ENCODE results near the gene PAQR9.

GRCh38 chr3:142931222-142931621 is 32.3 kb downstream of the PAQR9 start:
- TF ChIP-seq YY1 (IDR thresholded peaks at IDR 0.05; ENCODE audit: extremely low read depth, insufficient replicate concordance, low read depth, low read length) (no peak), CTCF (IDR thresholded peaks at IDR 0.05 in 2 of 3, conservative IDR thresholded peaks at IDR 0.05 in 1 of 3; ENCODE audit: borderline replicate concordance in 1 of 3, insufficient read depth in 1 of 3, low read depth in 2 of 3, low read length in 2 of 3) (no peak), RAD21 (IDR thresholded peaks at IDR 0.05; ENCODE audit: low read depth) (no peak), POLR2AphosphoS5 (IDR thresholded peaks at IDR 0.05; ENCODE audit: low read depth, low read length) (no peak), POLR2A (IDR thresholded peaks at IDR 0.05; ENCODE audit: borderline replicate concordance, extremely low read depth, insufficient read depth, insufficient read length) (no peak), CEBPB (IDR thresholded peaks at IDR 0.05; ENCODE audit: low read depth) (no peak), SP1 (IDR thresholded peaks at IDR 0.05; ENCODE audit: low read depth) (no peak), FOSL1 (IDR thresholded peaks at IDR 0.05; ENCODE audit: low read depth) (no peak), REST (IDR thresholded peaks at IDR 0.05; ENCODE audit: low read depth) (no peak), CBX3 (IDR thresholded peaks at IDR 0.05; ENCODE audit: low read depth) (no peak)
